Breast epithelium (tissue), 4 donors: ENCODE measurements around the gene FRMD5. TPM values are rescaled to one million over a fixed set of nuclear protein-coding genes. Genes with fewer than 3 reads are reported as not detected.

Source experiments
- DNase-seq, 2 donors: peaks; one replicate each; pipeline ENCODE4 v3.0.0-alpha.2; 2019; ENCODE audit warnings: low spot score in 2 of 2
- H3K27ac ChIP-seq, 2 donors: fragments of 200-600 bp; sonication (generic) in 1 of 2; one replicate each; pipeline ENCODE4 v1.5.1; 2016 to 2019; ENCODE audit warnings: mild to moderate bottlenecking in 1 of 2
- H3K27me3 ChIP-seq, 2 donors: fragments of 200-600 bp; sonication (generic) in 1 of 2; one replicate each; pipeline versions ENCODE4 v1.5.1 to v1.6.0; 2017 to 2019; ENCODE audit warnings: control low read depth in 1 of 2, mild to moderate bottlenecking in 1 of 2
- H3K36me3 ChIP-seq: fragments of 200-600 bp; one replicate; pipeline ENCODE4 v1.5.1; 2019
- H3K4me1 ChIP-seq, 2 donors: fragments of 200-600 bp; sonication (generic); one replicate each; pipeline ENCODE4 v1.5.1; 2016 to 2019; ENCODE audit warnings: control low read depth in 1 of 2
- H3K4me3 ChIP-seq, 3 donors: fragments of 200-600 bp; sonication (generic); 1 replicate in 2 of 3; 2 replicates in 1 of 3; pipeline ENCODE4 v1.5.1; 2016 to 2019; ENCODE audit warnings: mild to moderate bottlenecking in 3 of 3, moderate library complexity in 2 of 3
- H3K9me3 ChIP-seq, 2 donors: fragments of 200-600 bp; sonication (generic) in 1 of 2; one replicate each; pipeline ENCODE4 v1.5.1; 2016 to 2019; ENCODE audit warnings: control low read depth in 1 of 2
- CTCF ChIP-seq, 3 donors: fragments of 450-650 bp; IDR thresholded peaks; one replicate each; pipeline ENCODE4 v1.5.1; 2016 to 2017; ENCODE audit warnings: antibody characterized with exemption in 3 of 3, mild to moderate bottlenecking in 3 of 3, moderate library complexity in 3 of 3
- POLR2A ChIP-seq: fragments of 450-650 bp; IDR thresholded peaks from one replicate; pipeline ENCODE4 v1.6.1; 2016; ENCODE audit warnings: antibody characterized with exemption, mild to moderate bottlenecking, moderate library complexity
- POLR2AphosphoS5 ChIP-seq, 3 donors: sonication (generic); formaldehyde crosslinking; IDR thresholded peaks; one replicate each; pipeline ENCODE4 v1.6.1; 2017; ENCODE audit warnings: antibody characterized with exemption in 3 of 3
- intact Hi-C: fragments of 100-400 bp; cut with DNase I; formaldehyde crosslinking; loops from one replicate; pipeline ENCODE4 v1.15.1; 2023; ENCODE audit warnings: low total_unique reads
- total RNA-seq, 3 donors: library from RNA; depleted of rRNA; stranded (reverse); fragments of >200 nt; gene quantifications; one replicate each; pipeline ENCODE4 v1.1.0, GENCODE V29; 2016

Gene FRMD5
- total RNA-seq, 3 donors from 2014 or later, result 0.66 to 1.6 TPM; not detected in 1

GRCh38 chr15:44153352-44153751 lies 41.7 kb downstream of the FRMD5 start:
- intact Hi-C loops, result no loop called here
- no peak for DNase-seq

GRCh38 chr15:44149224-44149623 lies 45.8 kb downstream of the FRMD5 start:
- no peaks in the 10 kb centered on the region for H3K9me3 ChIP-seq
- H3K36me3 ChIP-seq, result no peaks in the 10 kb centered on the region
- DNase-seq, result no peak
- no peaks in the 10 kb centered on the region for H3K27me3 ChIP-seq
- intact Hi-C loops, result no loop called here
- H3K4me1 ChIP-seq, result no peaks in the 10 kb centered on the region
- no peak overlapping the region for H3K27ac ChIP-seq
- TF ChIP-seq POLR2A (no peak), POLR2AphosphoS5 (IDR thresholded peaks at IDR 0.05) (no peak), CTCF (IDR thresholded peaks at IDR 0.05) (no peak)
- no peak overlapping the region for H3K4me3 ChIP-seq

More at GRCh38 chr15:44153352-44153751, 41.7 kb downstream of the FRMD5 start:
- H3K36me3 ChIP-seq, result no peaks in the 10 kb centered on the region
- TF ChIP-seq CTCF (IDR thresholded peaks at IDR 0.05) (no peak), POLR2AphosphoS5 (IDR thresholded peaks at IDR 0.05) (no peak), POLR2A (no peak)
- H3K4me3 ChIP-seq, result no peak overlapping the region
- H3K9me3 ChIP-seq, result no peaks in the 10 kb centered on the region
- no peaks in the 10 kb centered on the region for H3K27me3 ChIP-seq
- no peaks in the 10 kb centered on the region for H3K4me1 ChIP-seq
- no peak overlapping the region for H3K27ac ChIP-seq

GRCh38 chr15:44148580-44148979 lies 46.5 kb downstream of the FRMD5 start:
- Histone ChIP-seq H3K4me1 (no peaks in the 10 kb centered on the region), H3K36me3 (no peaks in the 10 kb centered on the region), H3K4me3 (no peak overlapping the region), H3K27me3 (no peaks in the 10 kb centered on the region), H3K9me3 (no peaks in the 10 kb centered on the region), H3K27ac (no peak overlapping the region)
- no peak for DNase-seq
- intact Hi-C loops, result no loop called here
- TF ChIP-seq CTCF (IDR thresholded peaks at IDR 0.05) (no peak), POLR2AphosphoS5 (IDR thresholded peaks at IDR 0.05) (no peak)

- Histone ChIP-seq H3K36me3 (no peaks in the 10 kb centered on the region), H3K27me3 (no peaks in the 10 kb centered on the region), H3K9me3 (no peaks in the 10 kb centered on the region), H3K27ac (no peak overlapping the region), H3K4me1 (no peaks in the 10 kb centered on the region), H3K4me3 (no peak overlapping the region)
- intact Hi-C loops, result no loop called here
- TF ChIP-seq POLR2A, result no peak
- TF ChIP-seq CTCF (IDR thresholded peaks at IDR 0.05), result no peak
- TF ChIP-seq POLR2AphosphoS5 (IDR thresholded peaks at IDR 0.05), result no peak
- DNase-seq, result no peak
Measured at GRCh38 chr15:44147636-44148035, 47.4 kb downstream of the FRMD5 start.

GRCh38 chr15:44145495-44145894 lies 49.6 kb downstream of the FRMD5 start:
- H3K4me3 ChIP-seq, result no peak overlapping the region

More at GRCh38 chr15:44145495-44145894, 49.6 kb downstream of the FRMD5 start:
- TF ChIP-seq POLR2A (no peak), CTCF (IDR thresholded peaks at IDR 0.05) (no peak), POLR2AphosphoS5 (IDR thresholded peaks at IDR 0.05) (no peak)
- DNase-seq, result no peak
- no peaks in the 10 kb centered on the region for H3K27me3 ChIP-seq
- intact Hi-C loops, result no loop called here
- H3K9me3 ChIP-seq, result no peaks in the 10 kb centered on the region
- H3K4me1 ChIP-seq, result no peaks in the 10 kb centered on the region
- no peaks in the 10 kb centered on the region for H3K36me3 ChIP-seq
- no peak overlapping the region for H3K27ac ChIP-seq
